T-helper 2 cell (primary cell): ENCODE measurements around the gene LRRC8D.
"Not testable (repeated sequence)": the region's sequence is repeated elsewhere in the genome, so short reads cannot be mapped to it uniquely, and the experiment has no call there.

Experiments used
- DNase-seq, 5 experiments: peaks; one replicate each; pipeline versions ENCODE4 v3.0.0 to v3.0.0-alpha.2; 2012 to 2022
- total RNA-seq, 2 donors: gene quantifications; one replicate each; lab custom pipeline; 2026; lab: John Stamatoyannopoulos, UW

The LRRC8D gene
- 20.3 to 38.4 reads per million in 2 donors for total RNA-seq

DNA sequence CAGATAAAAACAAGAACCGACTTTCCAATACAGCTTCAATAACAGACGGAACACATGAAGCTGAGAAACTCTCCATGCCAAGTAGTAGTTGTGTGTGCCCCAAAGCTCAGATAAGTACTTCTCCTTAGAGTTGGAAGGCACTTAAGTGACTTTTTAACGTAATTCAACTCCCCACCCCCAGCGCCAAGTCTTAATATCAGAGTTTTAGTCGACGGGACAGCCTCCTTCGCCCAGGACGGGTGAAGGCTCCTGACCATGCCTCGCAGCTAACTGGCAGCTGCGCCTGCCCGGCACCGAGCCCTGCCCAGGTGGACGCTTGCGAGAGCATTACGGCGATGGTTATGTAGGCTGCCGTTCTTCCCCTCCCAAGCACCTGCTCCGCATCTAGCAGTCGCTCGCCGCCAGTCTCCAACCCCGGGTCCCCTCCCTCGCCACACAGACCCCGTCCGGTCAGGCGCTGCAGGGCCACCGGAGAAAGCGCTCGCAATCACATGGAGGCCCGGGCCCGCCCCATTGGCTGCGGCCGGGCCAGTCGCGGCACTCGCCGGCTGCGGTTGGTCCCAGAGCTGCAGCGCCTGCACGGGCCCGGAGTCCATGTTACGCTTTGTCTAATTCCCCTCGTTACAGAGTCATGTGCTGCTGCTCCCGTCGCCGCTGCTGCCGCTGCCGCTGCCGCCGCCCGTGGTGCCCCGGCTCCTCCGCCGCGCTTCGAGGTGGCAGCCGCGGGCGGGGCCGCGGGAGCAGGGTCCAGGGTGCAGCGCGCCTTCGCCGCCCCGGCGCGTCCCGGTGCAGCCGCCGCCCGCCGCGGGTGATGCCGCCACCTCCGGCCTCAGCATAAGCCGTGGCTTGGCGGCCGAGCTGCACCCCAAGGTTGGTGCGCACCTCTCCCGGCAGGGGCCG is at the start of gene LRRC8D:
Gene LRRC8D (plus strand): TSS at position 611 of the 900 bp plus-strand sequence. CDS start 112,037 bp downstream, outside the sequence.
- DNase-seq, result peak; percentile 43 to 75 (median 62)

GRCh38 chr1:89771991-89772560 is 48.8 kb upstream of the LRRC8D start:
- no peak for DNase-seq

DNA sequence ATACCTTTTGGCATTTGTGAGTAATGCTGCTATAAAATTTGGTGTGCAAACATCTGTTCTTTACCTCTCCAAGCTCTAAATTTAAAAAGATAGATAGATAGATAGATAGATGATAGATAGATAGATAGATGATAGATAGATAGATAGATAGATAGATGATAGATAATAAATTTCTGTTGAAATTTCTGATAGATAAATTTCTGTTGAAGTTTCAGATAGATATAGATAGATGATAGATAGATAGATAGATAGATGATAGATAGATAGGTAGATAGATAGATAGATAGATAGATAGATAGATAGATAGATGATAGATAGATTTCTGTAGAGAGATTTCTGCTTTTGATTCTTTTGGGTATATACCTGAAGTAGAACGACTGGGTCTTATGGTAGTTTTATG is 44.7 kb upstream of the LRRC8D start:
- DNase-seq, result not testable (repeated sequence)

- DNase-seq, result not testable (repeated sequence)
These were observed 43.6 kb upstream of the LRRC8D start for GRCh38 chr1:89777271-89777670.

DNA sequence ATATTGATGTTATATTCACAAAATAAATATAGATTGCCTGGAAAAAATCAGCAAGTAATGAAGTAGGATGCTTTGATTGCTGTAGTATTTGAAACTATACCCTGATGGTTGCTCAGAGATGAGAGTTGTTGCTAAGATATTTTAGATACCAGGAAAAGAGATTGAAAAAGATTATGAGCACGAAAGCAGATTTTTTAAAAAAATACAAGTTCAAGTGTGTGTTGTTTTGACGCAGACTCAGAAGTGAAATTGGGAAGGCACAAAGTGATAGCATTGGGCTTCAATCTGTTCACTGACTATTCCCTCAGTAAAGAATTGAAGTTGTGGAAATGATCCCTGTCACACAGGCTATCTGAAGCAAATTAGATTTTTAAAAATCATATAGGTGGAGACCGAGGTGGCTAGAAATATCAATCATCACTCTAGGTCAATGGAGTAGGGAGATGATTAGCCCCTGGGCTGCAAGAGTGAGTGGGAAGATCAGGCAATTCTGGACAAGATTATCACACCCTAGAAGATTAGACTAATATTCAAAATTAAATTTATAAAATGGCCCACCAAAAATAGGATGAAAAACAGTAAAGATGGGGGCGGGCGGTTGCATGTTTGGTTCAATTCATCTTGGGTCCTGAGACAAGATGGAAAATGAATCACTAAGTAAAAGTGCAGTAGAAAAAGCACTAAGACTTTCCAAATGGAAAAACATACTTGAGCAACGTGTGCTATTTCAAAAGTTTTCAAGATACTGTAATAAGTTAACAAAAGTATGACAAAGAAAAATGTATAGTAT is 41.5 kb upstream of the LRRC8D start:
- no peak for DNase-seq

DNA sequence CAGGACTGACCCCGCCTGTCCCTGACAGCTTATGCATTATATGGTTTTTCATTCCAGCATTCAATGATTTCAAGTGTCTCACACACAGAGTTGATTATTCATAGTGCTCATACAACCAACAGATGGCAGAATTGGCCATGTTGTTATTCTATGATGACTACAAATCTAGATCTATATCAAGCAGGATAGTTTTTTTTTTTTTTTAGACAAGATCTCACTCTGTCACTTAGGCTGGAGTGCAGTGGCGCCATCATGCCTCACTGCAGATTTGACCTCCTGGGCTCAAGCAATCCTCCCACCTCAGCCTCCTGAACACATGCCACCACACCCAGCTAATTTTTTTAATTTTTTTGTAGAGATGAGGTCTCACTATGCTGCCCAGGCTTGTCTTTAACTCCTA is 40.1 kb upstream of the LRRC8D start:
- peak in 1 of 5 experiments; percentile 81 for DNase-seq

DNA sequence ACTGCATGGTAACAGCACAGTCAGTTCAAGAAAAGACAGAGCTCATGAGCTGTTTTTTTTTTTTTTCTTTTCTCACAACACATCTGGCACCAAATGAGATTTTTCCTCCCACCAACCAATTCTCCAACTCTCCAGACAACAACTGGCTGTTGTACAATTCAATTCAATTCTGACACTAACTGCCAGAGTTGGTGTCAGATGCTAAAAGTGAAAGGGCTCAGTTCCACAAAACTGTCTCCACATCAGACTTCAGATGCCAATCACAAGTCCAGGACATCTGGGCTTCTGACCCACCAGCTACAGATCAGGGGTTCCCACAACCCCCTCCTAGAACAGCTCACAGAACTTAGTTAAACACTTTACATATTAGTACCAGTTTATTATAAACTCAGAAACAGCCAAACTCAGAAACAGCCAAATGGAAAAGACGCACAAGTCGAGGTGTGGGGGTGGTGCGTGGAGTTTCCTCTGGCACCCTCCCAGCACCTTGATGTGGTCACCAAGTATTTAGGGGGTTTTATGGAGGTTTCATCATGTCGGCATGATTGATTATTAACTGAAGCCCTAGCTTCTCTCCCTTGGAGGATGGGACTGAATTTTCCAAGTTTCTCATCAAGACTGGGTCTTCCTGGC is 39.2 kb upstream of the LRRC8D start:
- DNase-seq, result peak; percentile 16 to 69 (median 39)

DNA sequence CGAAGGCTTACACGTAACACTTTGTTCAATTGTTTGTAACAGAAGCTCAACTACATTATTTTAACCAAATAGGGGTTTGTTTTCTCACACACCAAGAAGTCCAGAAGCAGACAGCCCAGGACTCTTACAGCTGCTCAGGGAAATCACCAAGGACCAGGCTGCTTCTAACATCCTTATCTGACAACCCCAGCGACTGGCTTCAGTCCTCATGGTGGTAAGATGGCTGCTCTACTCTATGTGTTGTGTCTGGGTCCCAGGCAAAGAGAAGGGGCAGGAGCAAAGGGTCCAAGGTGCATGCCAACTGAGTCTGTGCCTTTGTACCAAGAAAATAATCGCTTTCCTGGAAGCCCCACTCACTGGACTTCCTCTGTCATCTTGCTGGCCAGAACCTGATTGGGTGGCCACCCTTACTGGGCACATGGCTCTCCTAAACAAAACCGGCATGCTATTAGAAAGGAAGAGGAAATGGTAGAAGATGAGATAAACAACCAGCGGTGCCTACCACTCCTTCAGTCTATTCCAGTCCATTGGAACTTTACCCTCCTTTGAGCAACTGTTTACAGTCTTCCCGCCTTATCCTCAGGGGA is 34.1 kb upstream of the LRRC8D start:
- no peak for DNase-seq

- no peak for DNase-seq
These were observed 30.2 kb upstream of the LRRC8D start for GRCh38 chr1:89790592-89790991.

DNA sequence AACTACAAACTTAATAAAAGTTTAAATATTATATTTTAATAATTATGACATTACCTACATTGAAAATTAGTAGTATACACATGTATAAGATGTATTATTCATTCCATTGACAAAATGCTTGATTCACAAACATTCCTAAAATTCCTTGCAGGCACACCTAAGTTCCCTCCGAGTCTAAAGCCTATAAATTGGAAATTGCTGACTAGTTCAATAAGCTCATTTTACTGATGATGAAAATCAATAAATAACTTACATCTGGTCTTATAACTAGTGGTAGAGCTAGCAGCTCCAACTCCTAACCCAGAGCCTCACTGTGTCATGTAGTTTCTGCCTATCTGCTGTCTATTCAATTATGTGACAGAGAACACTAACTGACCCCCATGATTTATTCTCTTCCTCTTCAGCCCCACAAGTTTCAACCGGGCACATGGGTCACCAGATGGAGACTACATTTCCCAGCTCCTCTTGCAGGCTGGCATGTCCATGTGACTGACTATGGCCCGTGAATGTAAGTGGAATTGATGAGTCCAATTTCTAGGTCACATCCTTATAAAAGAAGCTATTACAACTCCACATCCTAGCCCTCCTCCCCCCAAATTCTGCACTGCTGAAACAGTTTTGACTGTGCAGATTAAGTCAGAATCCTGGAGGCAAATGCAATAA is 29.6 kb upstream of the LRRC8D start:
- DNase-seq, result no peak

DNA sequence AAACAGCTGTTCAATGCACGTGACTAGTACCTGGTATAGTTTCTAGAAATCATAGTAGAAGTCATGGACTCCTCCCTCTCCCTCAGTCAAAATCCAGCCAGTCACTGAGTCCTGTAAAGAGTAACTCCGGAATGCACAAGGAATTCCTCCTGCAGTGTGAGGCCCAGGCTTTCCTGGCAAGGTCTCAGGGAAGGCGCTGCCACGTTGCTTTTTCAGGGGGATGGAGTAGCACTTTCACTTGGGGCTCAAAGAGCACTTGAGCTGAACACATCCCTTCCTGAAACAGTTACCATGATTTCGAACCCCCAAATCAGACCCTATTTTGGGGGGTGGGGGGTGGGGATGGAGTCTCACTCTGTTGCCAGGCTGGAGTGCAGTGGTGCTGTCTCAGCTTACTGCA is 26.4 kb upstream of the LRRC8D start:
- no peak for DNase-seq

DNA sequence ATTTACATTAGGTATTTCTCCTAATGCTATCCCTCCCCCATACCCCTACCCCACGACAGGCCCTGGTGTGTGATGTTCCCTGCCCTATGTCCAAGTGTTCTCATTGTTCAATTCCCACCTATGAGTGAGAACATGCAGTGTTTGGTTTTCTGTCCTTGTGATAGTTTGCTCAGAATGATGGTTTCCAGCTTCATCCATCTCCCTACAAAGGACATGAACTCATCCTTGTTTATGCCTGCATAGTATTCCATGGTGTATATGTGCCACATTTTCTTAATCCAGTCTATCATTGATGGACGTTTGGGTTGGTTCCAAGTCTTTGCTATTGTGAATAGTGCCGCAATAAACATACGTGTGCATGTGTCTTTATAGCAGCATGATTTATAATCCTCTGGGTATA is 25.3 kb upstream of the LRRC8D start:
- DNase-seq, result not testable (repeated sequence)

DNA sequence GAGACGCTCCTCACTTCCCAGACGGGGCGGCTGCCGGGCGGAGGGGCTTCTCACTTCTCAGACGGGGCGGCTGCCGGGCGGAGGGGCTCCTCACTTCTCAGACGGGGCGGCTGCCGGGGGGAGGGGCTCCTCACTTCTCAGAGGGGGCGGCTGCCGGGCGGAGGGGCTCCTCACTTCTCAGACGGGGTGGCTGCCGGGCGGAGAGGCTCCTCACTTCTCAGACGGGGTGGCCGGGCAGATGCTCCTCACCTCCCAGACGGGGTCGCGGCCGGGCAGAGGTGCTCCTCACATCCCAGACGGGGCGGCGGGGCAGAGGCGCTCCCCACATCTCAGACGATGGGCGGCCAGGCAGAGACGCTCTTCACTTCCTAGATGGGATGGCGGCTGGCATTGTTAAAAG is 23.0 kb upstream of the LRRC8D start:
- not testable (repeated sequence) for DNase-seq

GRCh38 chr1:89799495-89799894 is 21.3 kb upstream of the LRRC8D start:
- DNase-seq, result no peak

DNA sequence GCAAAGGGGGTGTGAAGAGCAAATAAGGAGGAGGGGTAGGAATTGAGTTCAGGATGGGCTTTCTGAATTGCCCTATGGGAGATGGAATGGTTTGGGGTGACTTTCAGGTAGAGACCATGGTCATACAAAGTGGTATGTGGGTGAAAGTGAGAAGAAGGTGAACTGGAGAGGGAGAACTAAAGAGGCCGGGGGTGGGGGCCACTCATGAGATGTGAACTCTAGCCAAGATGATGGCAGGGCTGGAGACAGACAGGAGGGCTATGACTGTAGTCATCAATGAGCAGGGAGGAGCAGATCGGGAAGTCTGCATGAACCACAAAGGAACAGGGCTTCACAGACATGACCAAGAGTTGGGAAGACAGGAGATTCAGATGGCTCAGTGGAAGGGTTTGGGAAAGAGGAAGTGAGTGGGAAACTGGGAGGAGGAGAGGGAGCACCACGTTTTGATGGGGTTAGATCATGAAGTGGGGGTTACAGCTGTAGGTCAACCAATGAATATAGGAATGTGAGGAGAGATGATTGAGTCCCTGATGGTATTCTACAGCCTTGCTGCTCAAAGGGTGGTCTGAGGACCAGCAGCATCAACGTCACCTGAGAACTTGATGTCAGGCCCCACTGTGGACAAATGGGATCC is 20.7 kb upstream of the LRRC8D start:
- DNase-seq, result no peak

GRCh38 chr1:89800718-89801117 is 20.1 kb upstream of the LRRC8D start:
- no peak for DNase-seq

DNA sequence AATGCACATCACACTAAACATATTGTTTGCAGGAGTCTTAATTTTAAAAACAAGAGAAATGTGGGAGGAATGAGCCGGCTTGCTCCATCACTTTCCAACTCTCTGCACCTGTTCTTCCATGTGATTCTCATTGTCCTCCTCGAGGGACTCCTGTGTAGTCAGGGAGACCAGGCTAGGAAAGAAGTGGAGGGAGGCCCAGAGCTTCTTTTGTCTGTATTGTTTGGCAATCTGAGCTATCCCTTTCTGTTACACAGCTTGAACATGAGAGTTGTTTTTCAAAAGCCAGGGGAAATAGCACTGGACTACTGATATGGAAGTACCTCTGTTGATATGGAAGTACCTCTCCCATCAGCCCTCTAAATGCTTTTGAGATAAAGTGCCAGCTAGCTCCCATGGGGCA is 18.8 kb upstream of the LRRC8D start:
- no peak for DNase-seq

GRCh38 chr1:89802841-89803240 is 18.0 kb upstream of the LRRC8D start:
- no peak for DNase-seq

DNA sequence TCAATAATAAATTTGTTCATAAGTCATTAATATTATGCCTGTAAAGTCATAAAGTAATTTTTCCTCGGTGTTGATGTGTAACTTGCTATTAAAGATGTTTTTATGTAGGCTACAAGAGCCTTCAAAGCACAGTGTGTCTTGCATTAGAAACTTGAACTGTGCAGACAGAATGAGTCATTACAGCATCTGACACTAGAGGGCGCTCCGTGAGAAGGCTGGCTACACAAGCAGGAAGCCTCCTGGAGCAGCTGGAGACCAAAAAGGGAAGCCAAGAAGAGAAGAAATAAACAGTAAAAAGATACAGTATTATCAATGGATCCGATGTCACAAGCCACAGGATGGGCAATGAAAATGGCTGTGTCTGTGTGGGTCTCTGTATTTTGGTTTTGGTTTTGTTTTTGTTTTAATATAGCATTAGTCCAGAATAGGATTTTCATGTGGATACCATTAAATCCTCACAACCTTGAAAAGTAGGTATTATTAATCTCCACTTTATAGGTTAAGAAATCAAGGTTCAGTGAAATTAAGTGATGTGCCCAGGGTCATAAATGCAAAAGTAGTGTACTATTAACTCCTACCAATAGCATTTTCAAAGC is 16.1 kb upstream of the LRRC8D start:
- peak; percentile 46 to 84 (median 68) for DNase-seq

- DNase-seq, result no peak
These were observed 14.2 kb upstream of the LRRC8D start for GRCh38 chr1:89806616-89807015.

- no peak for DNase-seq
These were observed 13.3 kb upstream of the LRRC8D start for GRCh38 chr1:89807503-89807902.
